GM12878 (cell line): ENCODE results near the gene SOX6. TPM values are rescaled to one million over a fixed set of nuclear protein-coding genes. Genes with fewer than 3 reads are reported as not detected.

Source experiments
- BRCA1 ChIP-seq: IDR thresholded peaks from 2 replicates; pipeline ENCODE4 v1.6.1; 2011; ENCODE audit warnings: low read depth, low read length, improper control_type of control experiment
- E2F4 ChIP-seq: IDR thresholded peaks from 2 replicates; pipeline ENCODE4 v1.6.1; 2012; ENCODE audit warnings: low read depth, low read length, improper control_type of control experiment
- EP300 ChIP-seq, 2 experiments: fragments of 150-350 bp in 1 of 2; IDR thresholded peaks; 2 replicates each; pipeline ENCODE4 v1.6.1; 2011 to 2012; ENCODE audit warnings: low read depth in 2 of 2, low read length in 2 of 2, borderline replicate concordance in 1 of 2, improper control_type of control experiment in 1 of 2, inconsistent platforms in 1 of 2; ENCODE audit not compliant: control insufficient read depth in 1 of 2
- ETV6 ChIP-seq, 2 experiments: fragments of 450-650 bp in 1 of 2; IDR thresholded peaks in 1 of 2; conservative IDR thresholded peaks in 1 of 2; 2 replicates each; pipeline ENCODE4 v1.6.1; 2014; ENCODE audit warnings: antibody characterized with exemption in 1 of 2, borderline replicate concordance in 1 of 2, low read depth in 1 of 2, mild to moderate bottlenecking in 1 of 2, moderate library complexity in 1 of 2
- FOXM1 ChIP-seq: IDR thresholded peaks from 2 replicates; pipeline ENCODE4 v1.6.1; 2012; ENCODE audit warnings: low read depth, mild to moderate bottlenecking, inconsistent platforms, low read length, moderate library complexity
- GABPA ChIP-seq: IDR thresholded peaks from 2 replicates; pipeline ENCODE4 v1.6.1; 2014; ENCODE audit warnings: antibody characterized with exemption, low read depth, mild to moderate bottlenecking, inconsistent platforms
- JUNB ChIP-seq: IDR thresholded peaks from 2 replicates; pipeline ENCODE4 v1.6.1; 2016; ENCODE audit warnings: antibody characterized with exemption, mild to moderate bottlenecking
- KAT2A ChIP-seq: conservative IDR thresholded peaks from 2 replicates; pipeline ENCODE4 v1.6.1; 2011; ENCODE audit warnings: low read depth, low read length; ENCODE audit not compliant: control insufficient read depth
- MEF2A ChIP-seq: IDR thresholded peaks from 2 replicates; pipeline ENCODE4 v1.6.1; 2011; ENCODE audit warnings: low read depth, mild to moderate bottlenecking, low read length, moderate library complexity; ENCODE audit not compliant: insufficient read depth
- MXI1 ChIP-seq: fragments of 150-350 bp; IDR thresholded peaks from 2 replicates; pipeline ENCODE4 v1.6.1; 2011; ENCODE audit warnings: low read depth, mild to moderate bottlenecking, inconsistent platforms, low read length, improper control_type of control experiment
- NFIC ChIP-seq: IDR thresholded peaks from 2 replicates; pipeline ENCODE4 v1.6.1; 2012; ENCODE audit warnings: low read depth, mild to moderate bottlenecking, inconsistent platforms, low read length, moderate library complexity
- NFXL1 ChIP-seq: fragments of 450-650 bp; IDR thresholded peaks from 2 replicates; pipeline ENCODE4 v1.6.1; 2017; ENCODE audit warnings: antibody characterized with exemption, mild to moderate bottlenecking, borderline replicate concordance
- NR2C2 ChIP-seq: IDR thresholded peaks from 2 replicates; pipeline ENCODE4 v1.6.1; 2011; ENCODE audit warnings: borderline replicate concordance, low read depth; ENCODE audit not compliant: control insufficient read depth, insufficient read length
- SMC3 ChIP-seq: IDR thresholded peaks from 2 replicates; pipeline ENCODE4 v1.6.1; 2011; ENCODE audit warnings: low read length, improper control_type of control experiment, borderline replicate concordance
- SRF ChIP-seq, 2 experiments: IDR thresholded peaks; 2 replicates each; pipeline ENCODE4 v1.6.1; 2011; ENCODE audit warnings: low read depth in 2 of 2, low read length in 2 of 2, mild to moderate bottlenecking in 1 of 2, moderate library complexity in 1 of 2
- STAT3 ChIP-seq: IDR thresholded peaks from 2 replicates; pipeline ENCODE4 v1.6.1; 2011; ENCODE audit warnings: low read depth, low read length, improper control_type of control experiment
- ZNF622 ChIP-seq: fragments of 450-650 bp; IDR thresholded peaks from 2 replicates; pipeline ENCODE4 v1.6.1; 2017; ENCODE audit warnings: mild to moderate bottlenecking, inconsistent platforms
- polyA plus RNA-seq, 11 experiments: library from polyadenylated mRNA; depleted of rRNA in 4 of 11; unstranded in 6 of 11; stranded (reverse) in 5 of 11; fragments of >200 nt; fragmentation: Nextera tagmentation in 4 of 11; fragmentation: Illumina TruSeq in 1 of 11; extraction: Ambion mirVana in 4 of 11; extraction: Trizol in 1 of 11; gene quantifications; 1 replicate in 1 of 11; 2 replicates in 10 of 11; pipeline versions ENCODE4 v1.2.1 to v1.2.3, GENCODE V29; 2011 to 2016; ENCODE audit warnings: inconsistent platforms in 2 of 11, missing spikeins in 2 of 11, low read depth in 1 of 11
- total RNA-seq, 4 experiments: library from RNA; depleted of rRNA in 3 of 4; stranded (reverse); fragments of >200 nt in 3 of 4; fragmentation: Illumina TruSeq in 1 of 4; extraction: Trizol in 1 of 4; gene quantifications; 2 replicates each; pipeline versions ENCODE4 v1.2.1 to v1.2.3, GENCODE V29; 2013 to 2021
- TF ChIP-seq, protein P1 (sequence below): fragments of 150-350 bp; IDR thresholded peaks from 2 replicates; pipeline ENCODE4 v1.6.1; 2014; ENCODE audit warnings: mild to moderate bottlenecking, low read depth, low read length
- TF ChIP-seq, protein P2 (sequence below): fragments of 450-650 bp; IDR thresholded peaks from 2 replicates; pipeline ENCODE4 v1.6.1; 2016; ENCODE audit warnings: mild to moderate bottlenecking
- TF ChIP-seq, protein P3 (sequence below): fragments of 450-650 bp; IDR thresholded peaks from 2 replicates; pipeline ENCODE4 v1.6.1; 2017; ENCODE audit warnings: antibody characterized with exemption, mild to moderate bottlenecking, moderate library complexity

Gene SOX6
- total and polyA plus RNA-seq, 10 of the 15 experiments (the other 5 are each of a cell fraction or from before 2014, with no cell fraction given) = 0.03 to 0.71 (median 0.29) TPM; not detected in 4

DNA sequence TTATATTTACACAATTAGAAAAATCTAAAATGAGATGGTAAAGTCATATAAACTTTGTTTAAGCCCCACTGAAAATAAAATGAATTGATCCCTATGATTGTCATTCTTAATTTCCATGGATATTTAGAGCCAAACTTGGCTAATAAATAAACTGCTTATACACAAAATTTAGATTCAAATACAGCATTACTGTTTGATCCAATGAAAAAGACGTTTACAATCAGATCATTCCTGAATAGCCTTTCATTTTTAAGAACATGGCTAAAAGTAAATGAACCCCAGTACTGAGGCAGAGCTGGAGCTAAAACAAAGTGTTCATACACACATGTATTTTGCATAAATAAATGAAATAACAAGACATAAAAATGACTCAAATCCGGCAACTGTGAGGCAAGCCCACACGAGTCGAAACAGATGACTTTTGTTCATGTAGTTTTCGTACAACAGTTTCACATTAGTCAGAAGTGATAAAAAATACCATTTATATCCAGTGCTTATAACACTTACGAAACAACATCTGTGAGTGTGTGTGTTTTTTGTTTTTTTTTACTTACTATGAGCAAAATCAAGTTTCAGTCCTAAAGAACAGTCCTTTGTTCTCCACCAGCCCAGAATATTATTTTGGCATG, 386.5 kb downstream of the SOX6 start (continued):
- TF ChIP-seq SRF (IDR thresholded peaks at IDR 0.05; ENCODE audit: low read depth in 2 of 2, low read length in 2 of 2) (no peak), NR2C2 (no peak), BRCA1 (no peak), E2F4 (no peak), NFXL1 (no peak), KAT2A (no peak), NFIC (peak; percentile 80; the same call in 1 of the 2 replicates), GABPA (no peak), JUNB (peak; percentile 86), MXI1 (no peak), STAT3 (no peak), ZNF622 (no peak), FOXM1 (peak; percentile 42; the same call in 1 of the 2 replicates), EP300 (IDR thresholded peaks at IDR 0.05; ENCODE audit: borderline replicate concordance in 1 of 2, control insufficient read depth in 1 of 2, low read depth in 2 of 2, low read length in 2 of 2) (peak; percentile 89 to 95; a peak in 3 of 4 replicates), SMC3 (no peak), MEF2A (0 out of 2 replicates have a peak, but pooled peaks have one; percentile 14), ETV6 (conservative IDR thresholded peaks at IDR 0.05 in 1 of 2, IDR thresholded peaks at IDR 0.05 in 1 of 2; ENCODE audit: borderline replicate concordance in 1 of 2, low read depth in 1 of 2) (peak in 1 of 2 experiments; percentile 24; a peak in 1 of 4 replicates)
- TF ChIP-seq, protein P1, sequence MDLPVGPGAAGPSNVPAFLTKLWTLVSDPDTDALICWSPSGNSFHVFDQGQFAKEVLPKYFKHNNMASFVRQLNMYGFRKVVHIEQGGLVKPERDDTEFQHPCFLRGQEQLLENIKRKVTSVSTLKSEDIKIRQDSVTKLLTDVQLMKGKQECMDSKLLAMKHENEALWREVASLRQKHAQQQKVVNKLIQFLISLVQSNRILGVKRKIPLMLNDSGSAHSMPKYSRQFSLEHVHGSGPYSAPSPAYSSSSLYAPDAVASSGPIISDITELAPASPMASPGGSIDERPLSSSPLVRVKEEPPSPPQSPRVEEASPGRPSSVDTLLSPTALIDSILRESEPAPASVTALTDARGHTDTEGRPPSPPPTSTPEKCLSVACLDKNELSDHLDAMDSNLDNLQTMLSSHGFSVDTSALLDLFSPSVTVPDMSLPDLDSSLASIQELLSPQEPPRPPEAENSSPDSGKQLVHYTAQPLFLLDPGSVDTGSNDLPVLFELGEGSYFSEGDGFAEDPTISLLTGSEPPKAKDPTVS = no peak
- TF ChIP-seq, protein P2, sequence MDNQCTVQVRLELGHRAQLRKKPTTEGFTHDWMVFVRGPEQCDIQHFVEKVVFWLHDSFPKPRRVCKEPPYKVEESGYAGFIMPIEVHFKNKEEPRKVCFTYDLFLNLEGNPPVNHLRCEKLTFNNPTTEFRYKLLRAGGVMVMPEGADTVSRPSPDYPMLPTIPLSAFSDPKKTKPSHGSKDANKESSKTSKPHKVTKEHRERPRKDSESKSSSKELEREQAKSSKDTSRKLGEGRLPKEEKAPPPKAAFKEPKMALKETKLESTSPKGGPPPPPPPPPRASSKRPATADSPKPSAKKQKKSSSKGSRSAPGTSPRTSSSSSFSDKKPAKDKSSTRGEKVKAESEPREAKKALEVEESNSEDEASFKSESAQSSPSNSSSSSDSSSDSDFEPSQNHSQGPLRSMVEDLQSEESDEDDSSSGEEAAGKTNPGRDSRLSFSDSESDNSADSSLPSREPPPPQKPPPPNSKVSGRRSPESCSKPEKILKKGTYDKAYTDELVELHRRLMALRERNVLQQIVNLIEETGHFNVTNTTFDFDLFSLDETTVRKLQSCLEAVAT = no peak
- TF ChIP-seq, protein P3, sequence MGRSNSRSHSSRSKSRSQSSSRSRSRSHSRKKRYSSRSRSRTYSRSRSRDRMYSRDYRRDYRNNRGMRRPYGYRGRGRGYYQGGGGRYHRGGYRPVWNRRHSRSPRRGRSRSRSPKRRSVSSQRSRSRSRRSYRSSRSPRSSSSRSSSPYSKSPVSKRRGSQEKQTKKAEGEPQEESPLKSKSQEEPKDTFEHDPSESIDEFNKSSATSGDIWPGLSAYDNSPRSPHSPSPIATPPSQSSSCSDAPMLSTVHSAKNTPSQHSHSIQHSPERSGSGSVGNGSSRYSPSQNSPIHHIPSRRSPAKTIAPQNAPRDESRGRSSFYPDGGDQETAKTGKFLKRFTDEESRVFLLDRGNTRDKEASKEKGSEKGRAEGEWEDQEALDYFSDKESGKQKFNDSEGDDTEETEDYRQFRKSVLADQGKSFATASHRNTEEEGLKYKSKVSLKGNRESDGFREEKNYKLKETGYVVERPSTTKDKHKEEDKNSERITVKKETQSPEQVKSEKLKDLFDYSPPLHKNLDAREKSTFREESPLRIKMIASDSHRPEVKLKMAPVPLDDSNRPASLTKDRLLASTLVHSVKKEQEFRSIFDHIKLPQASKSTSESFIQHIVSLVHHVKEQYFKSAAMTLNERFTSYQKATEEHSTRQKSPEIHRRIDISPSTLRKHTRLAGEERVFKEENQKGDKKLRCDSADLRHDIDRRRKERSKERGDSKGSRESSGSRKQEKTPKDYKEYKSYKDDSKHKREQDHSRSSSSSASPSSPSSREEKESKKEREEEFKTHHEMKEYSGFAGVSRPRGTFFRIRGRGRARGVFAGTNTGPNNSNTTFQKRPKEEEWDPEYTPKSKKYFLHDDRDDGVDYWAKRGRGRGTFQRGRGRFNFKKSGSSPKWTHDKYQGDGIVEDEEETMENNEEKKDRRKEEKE = no peak
